Right hindlimb (tissue), 1 donor: ENCODE measurements around the gene B4GALT3.

Experiments used
- DNase-seq: peaks from one replicate; pipeline ENCODE4 v3.0.0-alpha.2; 2018

Gene B4GALT3

GRCh38 chr1:161161652-161162051, 15.7 kb downstream of the B4GALT3 start:
- DNase-seq = no peak

GRCh38 chr1:161160671-161161145, 16.6 kb downstream of the B4GALT3 start:
- DNase-seq = no peak

GRCh38 chr1:161159913-161160243, 17.4 kb downstream of the B4GALT3 start:
- DNase-seq = no peak

- peak; percentile 95 for DNase-seq
Measured at GRCh38 chr1:161159087-161159912, 18.0 kb downstream of the B4GALT3 start, which contains the start of gene USP21. Gene USP21 (plus strand): TSS chr1:161159500. CDS start chr1:161160641, 1,141 bp downstream.

GRCh38 chr1:161158316-161159010, 18.8 kb downstream of the B4GALT3 start:
- DNase-seq = no peak

GRCh38 chr1:161157867-161158266, 19.4 kb downstream of the B4GALT3 start:
- no peak for DNase-seq

- DNase-seq = peak; percentile 90
Measured at GRCh38 chr1:161153682-161154337, 23.5 kb downstream of the B4GALT3 start, which contains the start of gene UFC1. Gene UFC1 (plus strand): TSS chr1:161153978. CDS start chr1:161153998, 20 bp downstream.

GRCh38 chr1:161153176-161153575, 24.1 kb downstream of the B4GALT3 start:
- no peak for DNase-seq

- no peak for DNase-seq
Measured at GRCh38 chr1:161145832-161146231, 31.5 kb downstream of the B4GALT3 start.

- no peak for DNase-seq
Measured at GRCh38 chr1:161140755-161141400, 36.4 kb downstream of the B4GALT3 start.

- no peak for DNase-seq
Measured at GRCh38 chr1:161139766-161140165, 37.5 kb downstream of the B4GALT3 start.

GRCh38 chr1:161138431-161138830, 38.9 kb downstream of the B4GALT3 start:
- DNase-seq = no peak

GRCh38 chr1:161137881-161138280, 39.4 kb downstream of the B4GALT3 start:
- no peak for DNase-seq

- no peak for DNase-seq
Measured at GRCh38 chr1:161133220-161133740, 44.0 kb downstream of the B4GALT3 start.

GRCh38 chr1:161132410-161133219, 44.7 kb downstream of the B4GALT3 start, which contains the start of gene DEDD:
Gene DEDD (minus strand): TSS chr1:161132667. CDS start chr1:161124462, 8,205 bp downstream.
- DNase-seq = peak; percentile 97

GRCh38 chr1:161131523-161132409, 45.5 kb downstream of the B4GALT3 start:
- DNase-seq = peak; percentile 49

GRCh38 chr1:161130266-161130665, 47.0 kb downstream of the B4GALT3 start:
- DNase-seq = no peak

GRCh38 chr1:161128591-161129420, 48.5 kb downstream of the B4GALT3 start:
- DNase-seq = no peak

- DNase-seq = no peak
Measured at GRCh38 chr1:161127649-161128048, 49.7 kb downstream of the B4GALT3 start.

GRCh38 chr1:161122967-161123366, 54.3 kb downstream of the B4GALT3 start:
- no peak for DNase-seq
